ENCODE results near the gene DBP. TPM values are rescaled to one million over a fixed set of nuclear protein-coding genes. Genes with fewer than 3 reads are reported as not detected.

DBP gene
- total and polyA plus RNA-seq, 2 experiments from 2014 or later: 5.7 to 6.3 TPM

GRCh38 chr19:48588670-48589401, 48.3 kb downstream of the DBP start:
- peak overlapping the region; percentile 99 for H2AFZ ChIP-seq
- Mint-ChIP-seq H3K36me3 (ENCODE audit: low read depth) (no peaks in the 10 kb centered on the region), H3K9me3 (peaks cover 2% of the 10 kb centered on the region), H3K27ac (no peak overlapping the region), H3K4me3 (peak overlapping the region; percentile 69), H3K4me1 (peaks cover 8% of the 10 kb centered on the region), H3K27me3 (ENCODE audit: insufficient read depth, low read depth, poor library complexity) (peaks cover 36% of the 10 kb centered on the region)
- no peaks in the 10 kb centered on the region for H3K36me3 ChIP-seq (ENCODE audit: insufficient read depth)
- ATAC-seq: peak; percentile 82
- H3F3A ChIP-seq (replicated peaks; ENCODE audit: low read depth): no peaks in the 10 kb centered on the region
- peak overlapping the region; percentile 81 for H3K4me2 ChIP-seq
- 0 out of 2 replicates have a peak, but pooled peaks have one; percentile 47 for TF ChIP-seq ZNF114 (CRISPR knock-in tag; IDR thresholded peaks at IDR 0.05)
- TF ChIP-seq, protein P1, sequence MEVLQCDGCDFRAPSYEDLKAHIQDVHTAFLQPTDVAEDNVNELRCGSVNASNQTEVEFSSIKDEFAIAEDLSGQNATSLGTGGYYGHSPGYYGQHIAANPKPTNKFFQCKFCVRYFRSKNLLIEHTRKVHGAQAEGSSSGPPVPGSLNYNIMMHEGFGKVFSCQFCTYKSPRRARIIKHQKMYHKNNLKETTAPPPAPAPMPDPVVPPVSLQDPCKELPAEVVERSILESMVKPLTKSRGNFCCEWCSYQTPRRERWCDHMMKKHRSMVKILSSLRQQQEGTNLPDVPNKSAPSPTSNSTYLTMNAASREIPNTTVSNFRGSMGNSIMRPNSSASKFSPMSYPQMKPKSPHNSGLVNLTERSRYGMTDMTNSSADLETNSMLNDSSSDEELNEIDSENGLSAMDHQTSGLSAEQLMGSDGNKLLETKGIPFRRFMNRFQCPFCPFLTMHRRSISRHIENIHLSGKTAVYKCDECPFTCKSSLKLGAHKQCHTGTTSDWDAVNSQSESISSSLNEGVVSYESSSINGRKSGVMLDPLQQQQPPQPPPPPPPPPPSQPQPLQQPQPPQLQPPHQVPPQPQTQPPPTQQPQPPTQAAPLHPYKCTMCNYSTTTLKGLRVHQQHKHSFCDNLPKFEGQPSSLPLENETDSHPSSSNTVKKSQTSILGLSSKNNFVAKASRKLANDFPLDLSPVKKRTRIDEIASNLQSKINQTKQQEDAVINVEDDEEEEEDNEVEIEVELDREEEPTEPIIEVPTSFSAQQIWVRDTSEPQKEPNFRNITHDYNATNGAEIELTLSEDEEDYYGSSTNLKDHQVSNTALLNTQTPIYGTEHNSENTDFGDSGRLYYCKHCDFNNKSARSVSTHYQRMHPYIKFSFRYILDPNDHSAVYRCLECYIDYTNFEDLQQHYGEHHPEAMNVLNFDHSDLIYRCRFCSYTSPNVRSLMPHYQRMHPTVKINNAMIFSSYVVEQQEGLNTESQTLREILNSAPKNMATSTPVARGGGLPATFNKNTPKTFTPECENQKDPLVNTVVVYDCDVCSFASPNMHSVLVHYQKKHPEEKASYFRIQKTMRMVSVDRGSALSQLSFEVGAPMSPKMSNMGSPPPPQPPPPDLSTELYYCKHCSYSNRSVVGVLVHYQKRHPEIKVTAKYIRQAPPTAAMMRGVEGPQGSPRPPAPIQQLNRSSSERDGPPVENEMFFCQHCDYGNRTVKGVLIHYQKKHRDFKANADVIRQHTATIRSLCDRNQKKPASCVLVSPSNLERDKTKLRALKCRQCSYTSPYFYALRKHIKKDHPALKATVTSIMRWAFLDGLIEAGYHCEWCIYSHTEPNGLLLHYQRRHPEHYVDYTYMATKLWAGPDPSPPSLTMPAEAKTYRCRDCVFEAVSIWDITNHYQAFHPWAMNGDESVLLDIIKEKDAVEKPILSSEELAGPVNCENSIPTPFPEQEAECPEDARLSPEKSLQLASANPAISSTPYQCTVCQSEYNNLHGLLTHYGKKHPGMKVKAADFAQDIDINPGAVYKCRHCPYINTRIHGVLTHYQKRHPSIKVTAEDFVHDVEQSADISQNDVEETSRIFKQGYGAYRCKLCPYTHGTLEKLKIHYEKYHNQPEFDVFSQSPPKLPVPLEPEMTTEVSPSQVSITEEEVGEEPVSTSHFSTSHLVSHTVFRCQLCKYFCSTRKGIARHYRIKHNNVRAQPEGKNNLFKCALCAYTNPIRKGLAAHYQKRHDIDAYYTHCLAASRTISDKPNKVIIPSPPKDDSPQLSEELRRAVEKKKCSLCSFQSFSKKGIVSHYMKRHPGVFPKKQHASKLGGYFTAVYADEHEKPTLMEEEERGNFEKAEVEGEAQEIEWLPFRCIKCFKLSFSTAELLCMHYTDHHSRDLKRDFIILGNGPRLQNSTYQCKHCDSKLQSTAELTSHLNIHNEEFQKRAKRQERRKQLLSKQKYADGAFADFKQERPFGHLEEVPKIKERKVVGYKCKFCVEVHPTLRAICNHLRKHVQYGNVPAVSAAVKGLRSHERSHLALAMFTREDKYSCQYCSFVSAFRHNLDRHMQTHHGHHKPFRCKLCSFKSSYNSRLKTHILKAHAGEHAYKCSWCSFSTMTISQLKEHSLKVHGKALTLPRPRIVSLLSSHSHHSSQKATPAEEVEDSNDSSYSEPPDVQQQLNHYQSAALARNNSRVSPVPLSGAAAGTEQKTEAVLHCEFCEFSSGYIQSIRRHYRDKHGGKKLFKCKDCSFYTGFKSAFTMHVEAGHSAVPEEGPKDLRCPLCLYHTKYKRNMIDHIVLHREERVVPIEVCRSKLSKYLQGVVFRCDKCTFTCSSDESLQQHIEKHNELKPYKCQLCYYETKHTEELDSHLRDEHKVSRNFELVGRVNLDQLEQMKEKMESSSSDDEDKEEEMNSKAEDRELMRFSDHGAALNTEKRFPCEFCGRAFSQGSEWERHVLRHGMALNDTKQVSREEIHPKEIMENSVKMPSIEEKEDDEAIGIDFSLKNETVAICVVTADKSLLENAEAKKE (CRISPR knock-in tag; IDR thresholded peaks at IDR 0.05): no peak
- peak; percentile 68 for TF ChIP-seq CREB1 (CRISPR knock-in tag; IDR thresholded peaks at IDR 0.05; ENCODE audit: low read depth)
- TF ChIP-seq, protein P2, sequence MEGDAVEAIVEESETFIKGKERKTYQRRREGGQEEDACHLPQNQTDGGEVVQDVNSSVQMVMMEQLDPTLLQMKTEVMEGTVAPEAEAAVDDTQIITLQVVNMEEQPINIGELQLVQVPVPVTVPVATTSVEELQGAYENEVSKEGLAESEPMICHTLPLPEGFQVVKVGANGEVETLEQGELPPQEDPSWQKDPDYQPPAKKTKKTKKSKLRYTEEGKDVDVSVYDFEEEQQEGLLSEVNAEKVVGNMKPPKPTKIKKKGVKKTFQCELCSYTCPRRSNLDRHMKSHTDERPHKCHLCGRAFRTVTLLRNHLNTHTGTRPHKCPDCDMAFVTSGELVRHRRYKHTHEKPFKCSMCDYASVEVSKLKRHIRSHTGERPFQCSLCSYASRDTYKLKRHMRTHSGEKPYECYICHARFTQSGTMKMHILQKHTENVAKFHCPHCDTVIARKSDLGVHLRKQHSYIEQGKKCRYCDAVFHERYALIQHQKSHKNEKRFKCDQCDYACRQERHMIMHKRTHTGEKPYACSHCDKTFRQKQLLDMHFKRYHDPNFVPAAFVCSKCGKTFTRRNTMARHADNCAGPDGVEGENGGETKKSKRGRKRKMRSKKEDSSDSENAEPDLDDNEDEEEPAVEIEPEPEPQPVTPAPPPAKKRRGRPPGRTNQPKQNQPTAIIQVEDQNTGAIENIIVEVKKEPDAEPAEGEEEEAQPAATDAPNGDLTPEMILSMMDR (conservative IDR thresholded peaks at IDR 0.05; ENCODE audit: low read depth in 2 of 2): peak; percentile 85 to 94
- H3K27ac ChIP-seq (ENCODE audit: low read depth): no peak overlapping the region
- H3K4me3 ChIP-seq: peak overlapping the region; percentile 61
- DNase-seq (ENCODE audit: low spot score): peak; percentile 97
- H3K27me3 ChIP-seq (ENCODE audit: insufficient read depth): no peaks in the 10 kb centered on the region
- no peaks in the 10 kb centered on the region for H3K79me2 ChIP-seq (replicated peaks; ENCODE audit: insufficient read depth)
- no peaks in the 10 kb centered on the region for H3K4me1 ChIP-seq (ENCODE audit: insufficient read depth)
- no peaks in the 10 kb centered on the region for H4K20me1 ChIP-seq (replicated peaks; ENCODE audit: insufficient read depth)
- no peaks in the 10 kb centered on the region for H3K9me2 ChIP-seq (ENCODE audit: insufficient read depth)

All from GM23338 (cell line).